GDM1 (cell line): Measurements from ENCODE around the gene TMEM141.
"Not testable (repeated sequence)": the region's sequence is repeated elsewhere in the genome, so short reads cannot be mapped to it uniquely, and the experiment has no call there.

Source experiments
- DNase-seq: peaks from one replicate; lab custom pipeline; 2025; lab: John Stamatoyannopoulos, UW

Gene TMEM141

GRCh38 chr9:136773386-136774044 lies 17.6 kb upstream of the TMEM141 start:
- peak; percentile 56 for DNase-seq

- DNase-seq, result no peak
Observed at GRCh38 chr9:136774416-136775045, 16.6 kb upstream of the TMEM141 start.

GRCh38 chr9:136775191-136775590 lies 16.0 kb upstream of the TMEM141 start:
- DNase-seq, result no peak

- DNase-seq, result no peak
Observed at GRCh38 chr9:136776947-136777346, 14.2 kb upstream of the TMEM141 start.

GRCh38 chr9:136777359-136777758 lies 13.8 kb upstream of the TMEM141 start:
- DNase-seq, result no peak

- no peak for DNase-seq
Observed at GRCh38 chr9:136779808-136780207, 11.3 kb upstream of the TMEM141 start.

- no peak for DNase-seq
Observed at GRCh38 chr9:136782452-136782851, 8.7 kb upstream of the TMEM141 start.

GRCh38 chr9:136784249-136784996 lies 6.7 kb upstream of the TMEM141 start:
- no peak for DNase-seq

GRCh38 chr9:136784997-136785361 lies 6.2 kb upstream of the TMEM141 start:
- DNase-seq, result no peak

GRCh38 chr9:136785565-136786355 lies 5.4 kb upstream of the TMEM141 start:
- not testable (repeated sequence) for DNase-seq

- no peak for DNase-seq
Observed at GRCh38 chr9:136786451-136786850, 4.7 kb upstream of the TMEM141 start.

GRCh38 chr9:136786983-136787382 lies 4.2 kb upstream of the TMEM141 start:
- DNase-seq, result not testable (repeated sequence)

- DNase-seq, result peak; percentile 59
Observed at GRCh38 chr9:136787690-136788400, 3.3 kb upstream of the TMEM141 start.

- not testable (repeated sequence) for DNase-seq
Observed at GRCh38 chr9:136788644-136789522, 2.3 kb upstream of the TMEM141 start.

GRCh38 chr9:136789523-136789937 lies 1.6 kb upstream of the TMEM141 start:
- DNase-seq, result no peak

- DNase-seq, result no peak
Observed at GRCh38 chr9:136791516-136792276, 552 bp downstream of the TMEM141 start.

- DNase-seq, result no peak
Observed at GRCh38 chr9:136792321-136793085, 1.4 kb downstream of the TMEM141 start.

- DNase-seq, result no peak
Observed at GRCh38 chr9:136793086-136793946, 2.2 kb downstream of the TMEM141 start.
